Measurements from ENCODE around the gene AK9.
A peak's percentile ranks its signal among the peaks of the same experiment; 100 is the strongest.

Gene AK9

GRCh38 chr6:109488001-109488400 is 203.0 kb downstream of the AK9 start:
- Histone ChIP-seq H3K27me3 (ENCODE audit: control insufficient read depth, insufficient read depth, low read length) (peaks cover 13% of the 10 kb centered on the region), H3K27ac (ENCODE audit: low read length) (no peak overlapping the region), H3K36me3 (ENCODE audit: control insufficient read depth, low read depth, low read length) (no peaks in the 10 kb centered on the region), H3K4me1 (ENCODE audit: control insufficient read depth, low read depth, low read length) (peaks cover 27% of the 10 kb centered on the region), H3K9me3 (ENCODE audit: control insufficient read depth, low read depth, low read length) (no peaks in the 10 kb centered on the region), H3K4me3 (ENCODE audit: low read length) (no peak overlapping the region), H3K9ac (ENCODE audit: low read length) (no peak overlapping the region)

DNA sequence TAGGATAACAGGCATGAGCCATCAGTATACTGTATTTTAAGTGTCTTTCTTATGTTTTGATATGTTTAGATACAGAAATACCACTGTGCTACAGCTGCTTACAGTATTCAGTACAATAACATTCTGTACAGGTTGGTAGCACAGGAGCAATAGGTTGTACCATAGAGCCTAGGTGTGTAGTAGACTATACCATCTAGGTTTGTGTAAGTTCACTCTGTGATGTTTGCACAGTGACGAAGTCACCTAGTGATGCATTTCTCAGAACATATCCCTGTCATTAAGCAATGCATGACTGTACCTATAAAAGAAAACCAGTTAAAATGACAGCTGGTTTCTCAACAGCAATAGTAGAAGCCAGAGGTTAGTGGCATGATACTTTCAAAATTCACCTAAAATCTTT is 204.9 kb downstream of the AK9 start:
- peaks cover 13% of the 10 kb centered on the region for H3K27me3 ChIP-seq (ENCODE audit: control insufficient read depth, insufficient read depth, low read length)
- H3K9me3 ChIP-seq (ENCODE audit: control insufficient read depth, low read depth, low read length): no peaks in the 10 kb centered on the region
- peaks cover 21% of the 10 kb centered on the region for H3K4me1 ChIP-seq (ENCODE audit: control insufficient read depth, low read depth, low read length)
- H3K36me3 ChIP-seq (ENCODE audit: control insufficient read depth, low read depth, low read length): peaks cover 8% of the 10 kb centered on the region
- H3K27ac ChIP-seq (ENCODE audit: low read length): no peak overlapping the region
- H3K4me3 ChIP-seq (ENCODE audit: low read length): no peak overlapping the region
- H3K9ac ChIP-seq (ENCODE audit: low read length): no peak overlapping the region

DNA sequence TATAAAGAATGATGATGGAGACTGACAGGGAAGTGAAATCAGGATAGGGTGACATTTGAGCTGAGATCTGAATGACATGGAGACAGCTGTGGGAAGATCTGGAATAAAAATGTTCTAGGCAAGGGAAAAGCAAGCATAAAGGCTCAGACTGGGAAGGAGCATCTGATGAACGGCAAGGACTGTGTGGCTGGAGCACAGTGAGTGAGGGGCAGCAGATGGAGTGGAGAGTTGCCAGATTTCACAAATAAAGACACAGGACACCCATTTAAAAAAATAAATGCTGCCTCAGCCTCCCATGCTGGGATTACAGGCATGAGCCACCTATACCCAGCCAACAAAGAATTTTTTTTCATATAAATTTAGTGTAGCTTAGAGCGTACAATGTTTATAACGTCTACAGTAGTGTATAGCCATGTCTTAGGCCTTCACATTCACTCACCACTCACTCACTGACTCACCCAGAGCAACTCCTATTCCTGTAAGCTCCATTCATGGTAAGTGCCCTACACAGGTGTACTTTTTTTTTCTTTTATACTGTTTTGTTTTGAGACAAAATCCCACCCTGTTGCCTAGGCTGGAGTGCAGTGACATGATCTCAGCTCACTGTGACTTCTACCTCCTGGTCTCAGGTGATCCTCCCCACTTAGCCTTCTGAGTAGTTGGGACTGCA is 205.6 kb downstream of the AK9 start:
- H3K4me3 ChIP-seq (ENCODE audit: low read length): no peak overlapping the region
- peaks cover 13% of the 10 kb centered on the region for H3K27me3 ChIP-seq (ENCODE audit: control insufficient read depth, insufficient read depth, low read length)
- no peak overlapping the region for H3K27ac ChIP-seq (ENCODE audit: low read length)
- H3K9ac ChIP-seq (ENCODE audit: low read length): no peak overlapping the region
- H3K9me3 ChIP-seq (ENCODE audit: control insufficient read depth, low read depth, low read length): no peaks in the 10 kb centered on the region
- peaks cover 21% of the 10 kb centered on the region for H3K4me1 ChIP-seq (ENCODE audit: control insufficient read depth, low read depth, low read length)
- H3K36me3 ChIP-seq (ENCODE audit: control insufficient read depth, low read depth, low read length): peaks cover 14% of the 10 kb centered on the region

DNA sequence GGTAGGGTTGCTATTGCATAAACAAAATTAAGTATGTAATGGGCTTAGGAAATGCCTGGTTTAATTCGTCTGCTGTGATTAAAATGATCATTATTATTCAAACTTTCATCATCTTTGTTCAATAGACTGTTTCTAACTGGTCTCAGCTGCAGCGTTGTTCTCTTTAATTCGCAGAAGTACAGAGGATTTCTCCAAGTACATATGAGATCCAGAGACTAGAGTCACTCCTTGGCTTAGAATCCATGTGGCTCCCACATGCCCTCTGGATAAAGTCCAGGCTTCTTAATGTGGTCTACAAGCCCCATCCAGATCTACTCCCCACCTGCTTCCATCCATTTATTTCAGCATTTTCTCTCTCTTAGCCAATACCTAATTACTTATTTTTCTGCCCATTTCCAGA is 206.9 kb downstream of the AK9 start:
- Histone ChIP-seq H3K4me1 (ENCODE audit: control insufficient read depth, low read depth, low read length) (peaks cover 24% of the 10 kb centered on the region), H3K9ac (ENCODE audit: low read length) (no peak overlapping the region), H3K9me3 (ENCODE audit: control insufficient read depth, low read depth, low read length) (no peaks in the 10 kb centered on the region), H3K36me3 (ENCODE audit: control insufficient read depth, low read depth, low read length) (peaks cover 21% of the 10 kb centered on the region), H3K27me3 (ENCODE audit: control insufficient read depth, insufficient read depth, low read length) (peaks cover 13% of the 10 kb centered on the region), H3K27ac (ENCODE audit: low read length) (no peak overlapping the region), H3K4me3 (ENCODE audit: low read length) (peak overlapping the region; percentile 58)

DNA sequence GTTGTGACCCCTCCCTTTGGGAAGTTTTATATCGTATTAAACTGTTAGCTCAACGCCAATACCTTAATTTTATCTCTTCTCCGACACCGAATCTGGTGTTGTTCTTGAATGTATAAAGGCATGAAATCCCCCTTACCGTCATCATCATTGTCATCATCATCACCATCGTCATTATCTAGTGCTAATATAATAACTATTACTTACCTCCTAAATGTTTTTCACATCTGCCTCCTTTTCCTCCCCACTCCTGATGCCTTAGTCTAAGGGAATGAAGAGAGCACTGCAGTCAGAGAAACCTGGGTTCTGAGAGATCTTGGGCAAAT is 207.3 kb downstream of the AK9 start:
- H3K9ac ChIP-seq (ENCODE audit: low read length): no peak overlapping the region
- H3K36me3 ChIP-seq (ENCODE audit: control insufficient read depth, low read depth, low read length): peaks cover 22% of the 10 kb centered on the region
- peaks cover 13% of the 10 kb centered on the region for H3K27me3 ChIP-seq (ENCODE audit: control insufficient read depth, insufficient read depth, low read length)
- no peaks in the 10 kb centered on the region for H3K9me3 ChIP-seq (ENCODE audit: control insufficient read depth, low read depth, low read length)
- H3K4me3 ChIP-seq (ENCODE audit: low read length): peak overlapping the region; percentile 58
- H3K4me1 ChIP-seq (ENCODE audit: control insufficient read depth, low read depth, low read length): peaks cover 28% of the 10 kb centered on the region
- no peak overlapping the region for H3K27ac ChIP-seq (ENCODE audit: low read length)

DNA sequence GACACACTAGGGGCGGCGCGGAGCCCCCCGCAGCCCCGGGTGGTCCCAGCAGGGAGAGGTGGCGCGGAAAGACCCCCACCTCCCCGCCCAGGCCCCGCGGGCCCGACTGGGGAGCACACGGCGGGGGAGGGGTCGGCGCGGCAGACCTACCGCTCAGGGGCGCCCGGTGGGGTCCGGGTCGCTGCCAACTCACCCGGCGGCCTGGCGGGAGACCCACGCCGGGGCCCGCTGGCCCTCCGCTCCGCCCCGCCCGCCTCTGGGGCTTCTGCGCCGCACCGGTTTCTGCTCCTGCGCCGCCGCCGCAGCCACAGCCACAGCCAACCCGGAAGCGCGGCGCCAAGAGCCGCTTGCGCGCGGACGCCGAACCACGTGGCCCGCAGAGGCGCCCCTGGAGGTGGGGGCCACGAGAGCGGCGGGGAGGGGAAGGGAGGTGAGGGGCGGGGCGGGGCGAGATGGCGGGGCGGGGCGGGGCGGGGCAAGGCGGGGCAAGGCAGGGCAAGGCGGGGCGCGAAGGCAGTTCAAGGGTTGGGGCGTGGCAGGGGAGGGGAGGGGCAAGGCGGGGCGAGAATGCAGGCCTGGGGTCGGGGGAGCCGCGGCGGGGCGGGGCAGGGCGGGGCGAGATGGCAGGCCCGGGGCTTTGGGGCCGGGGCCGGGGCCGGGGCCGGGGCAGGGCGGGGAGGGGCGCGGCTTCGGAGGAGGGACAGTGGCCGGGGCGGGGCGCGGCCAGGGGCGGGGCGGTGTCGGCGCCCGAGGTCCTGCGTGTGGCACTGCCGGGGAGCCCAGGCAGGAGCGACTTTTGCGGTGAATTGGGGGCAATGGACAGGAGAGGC is 207.9 kb downstream of the AK9 start, which contains the start of gene ZBTB24:
ZBTB24 (minus strand) TSS at position 315 of the 830 bp plus-strand sequence. CDS start 1,193 bp downstream, outside the sequence.
- Histone ChIP-seq H3K36me3 (ENCODE audit: control insufficient read depth, low read depth, low read length) (peaks cover 22% of the 10 kb centered on the region), H3K27ac (ENCODE audit: low read length) (no peak within 1 kb of the TSS), H3K27me3 (ENCODE audit: control insufficient read depth, insufficient read depth, low read length) (peaks cover 13% of the 10 kb centered on the region), H3K9ac (ENCODE audit: low read length) (peak within 1 kb of the TSS; percentile 81), H3K4me1 (ENCODE audit: control insufficient read depth, low read depth, low read length) (peaks cover 31% of the 10 kb centered on the region), H3K4me3 (ENCODE audit: low read length) (peak within 1 kb of the TSS; percentile 86), H3K9me3 (ENCODE audit: control insufficient read depth, low read depth, low read length) (no peaks in the 10 kb centered on the region)

DNA sequence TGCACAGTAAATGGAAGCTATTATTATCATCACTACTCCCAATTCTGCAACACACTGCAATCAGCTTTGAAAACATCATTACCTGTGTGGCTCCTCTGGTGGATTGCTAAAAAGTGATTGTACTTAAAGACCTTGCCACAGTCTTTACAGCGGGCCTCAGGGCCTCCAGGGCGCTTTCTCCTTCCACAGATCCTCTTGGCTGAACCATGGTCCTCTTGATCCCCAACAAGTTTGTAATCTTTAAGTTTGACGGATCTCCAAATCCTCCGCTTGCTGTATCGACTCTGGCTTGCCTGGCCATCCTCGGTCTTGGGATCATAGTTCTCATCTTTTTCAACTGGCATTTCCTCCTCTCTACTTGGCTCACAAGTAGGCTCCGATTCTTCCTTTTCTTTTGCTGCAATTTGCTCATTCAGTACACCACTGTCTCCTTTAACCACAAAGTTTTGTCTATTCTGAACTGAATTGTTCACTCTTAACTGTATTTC is 210.0 kb downstream of the AK9 start:
- no peaks in the 10 kb centered on the region for H3K9me3 ChIP-seq (ENCODE audit: control insufficient read depth, low read depth, low read length)
- peaks cover 13% of the 10 kb centered on the region for H3K27me3 ChIP-seq (ENCODE audit: control insufficient read depth, insufficient read depth, low read length)
- H3K36me3 ChIP-seq (ENCODE audit: control insufficient read depth, low read depth, low read length): peaks cover 29% of the 10 kb centered on the region
- H3K9ac ChIP-seq (ENCODE audit: low read length): no peak overlapping the region
- H3K27ac ChIP-seq (ENCODE audit: low read length): no peak overlapping the region
- H3K4me3 ChIP-seq (ENCODE audit: low read length): peak overlapping the region; percentile 19
- peaks cover 31% of the 10 kb centered on the region for H3K4me1 ChIP-seq (ENCODE audit: control insufficient read depth, low read depth, low read length)

DNA sequence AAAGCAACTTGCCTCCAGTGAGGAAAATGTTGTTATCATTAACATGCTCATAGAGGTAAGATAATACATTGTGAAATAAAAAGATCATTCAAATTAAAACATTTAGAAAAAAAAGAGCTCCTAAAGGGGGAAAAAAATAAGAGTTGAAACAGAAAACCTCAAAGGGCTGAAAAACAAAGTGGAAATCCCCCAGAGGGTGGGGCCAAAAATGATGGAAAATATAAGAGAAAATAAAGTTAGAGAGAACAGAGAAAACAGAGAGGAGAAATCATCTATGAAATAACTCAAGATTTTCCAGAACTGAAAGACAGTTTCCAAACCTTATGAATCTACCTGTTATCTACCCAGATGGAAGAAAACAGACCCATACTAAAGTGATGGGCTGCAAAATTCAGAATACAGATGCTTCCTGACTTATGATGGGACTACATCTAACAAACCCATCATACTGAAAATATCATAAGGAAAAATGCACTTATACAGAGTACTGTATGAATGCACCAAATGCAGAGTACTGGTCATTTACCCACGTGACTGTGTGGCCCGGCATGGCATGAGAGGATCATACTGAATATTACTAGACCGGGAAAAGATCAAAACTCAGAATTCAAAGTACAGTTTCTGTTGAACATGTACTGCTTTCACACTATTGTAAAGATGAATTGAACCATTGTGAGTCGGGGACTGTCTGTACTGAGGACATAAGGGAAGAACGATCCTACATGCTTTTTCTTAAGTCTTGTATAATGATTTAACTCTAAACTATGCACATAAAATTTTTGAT is 212.0 kb downstream of the AK9 start:
- Histone ChIP-seq H3K27ac (ENCODE audit: low read length) (no peak overlapping the region), H3K27me3 (ENCODE audit: control insufficient read depth, insufficient read depth, low read length) (peaks cover 4% of the 10 kb centered on the region), H3K4me3 (ENCODE audit: low read length) (peak overlapping the region; percentile 48), H3K9me3 (ENCODE audit: control insufficient read depth, low read depth, low read length) (no peaks in the 10 kb centered on the region), H3K36me3 (ENCODE audit: control insufficient read depth, low read depth, low read length) (peaks cover 48% of the 10 kb centered on the region), H3K4me1 (ENCODE audit: control insufficient read depth, low read depth, low read length) (peaks cover 23% of the 10 kb centered on the region), H3K9ac (ENCODE audit: low read length) (no peak overlapping the region)

DNA sequence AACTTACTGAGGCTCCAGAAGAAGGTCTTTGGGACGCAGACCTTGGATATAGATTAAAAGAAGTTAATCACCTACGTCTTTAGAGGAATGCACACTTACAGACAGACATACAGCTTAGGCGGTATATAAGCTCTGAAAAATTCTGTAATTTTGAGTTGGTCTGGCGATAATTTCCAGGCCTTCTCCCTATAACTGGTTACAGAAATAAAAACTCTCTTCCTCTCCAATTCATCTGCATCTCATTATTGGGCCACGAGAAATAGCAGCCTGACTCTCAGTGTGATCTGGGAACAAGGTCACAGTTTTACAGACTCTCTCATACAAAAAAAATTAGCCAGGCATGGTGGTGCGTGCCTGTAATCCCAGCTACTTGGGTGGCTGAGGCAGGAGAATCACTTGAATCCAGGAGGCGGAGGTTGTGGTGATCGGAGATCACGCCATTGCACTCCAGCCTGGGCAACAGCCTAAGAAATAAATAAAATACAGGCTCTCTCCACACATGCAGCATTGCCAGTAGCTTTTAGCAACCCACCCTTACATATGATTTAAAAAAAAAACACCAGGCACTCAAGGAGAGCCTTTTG is 212.7 kb downstream of the AK9 start:
- Histone ChIP-seq H3K27me3 (ENCODE audit: control insufficient read depth, insufficient read depth, low read length) (no peaks in the 10 kb centered on the region), H3K9me3 (ENCODE audit: control insufficient read depth, low read depth, low read length) (no peaks in the 10 kb centered on the region), H3K4me1 (ENCODE audit: control insufficient read depth, low read depth, low read length) (peaks cover 21% of the 10 kb centered on the region), H3K4me3 (ENCODE audit: low read length) (peak overlapping the region; percentile 48), H3K9ac (ENCODE audit: low read length) (no peak overlapping the region), H3K36me3 (ENCODE audit: control insufficient read depth, low read depth, low read length) (peaks cover 55% of the 10 kb centered on the region), H3K27ac (ENCODE audit: low read length) (no peak overlapping the region)

GRCh38 chr6:109477725-109478124 is 213.3 kb downstream of the AK9 start:
- Histone ChIP-seq H3K4me3 (ENCODE audit: low read length) (peak overlapping the region; percentile 16), H3K36me3 (ENCODE audit: control insufficient read depth, low read depth, low read length) (peaks cover 61% of the 10 kb centered on the region), H3K27me3 (ENCODE audit: control insufficient read depth, insufficient read depth, low read length) (no peaks in the 10 kb centered on the region), H3K27ac (ENCODE audit: low read length) (no peak overlapping the region), H3K4me1 (ENCODE audit: control insufficient read depth, low read depth, low read length) (peaks cover 21% of the 10 kb centered on the region), H3K9me3 (ENCODE audit: control insufficient read depth, low read depth, low read length) (no peaks in the 10 kb centered on the region), H3K9ac (ENCODE audit: low read length) (no peak overlapping the region)

- Histone ChIP-seq H3K27ac (ENCODE audit: low read length) (no peak overlapping the region), H3K9me3 (ENCODE audit: control insufficient read depth, low read depth, low read length) (no peaks in the 10 kb centered on the region), H3K9ac (ENCODE audit: low read length) (no peak overlapping the region), H3K36me3 (ENCODE audit: control insufficient read depth, low read depth, low read length) (peaks cover 66% of the 10 kb centered on the region), H3K4me1 (ENCODE audit: control insufficient read depth, low read depth, low read length) (peaks cover 21% of the 10 kb centered on the region), H3K27me3 (ENCODE audit: control insufficient read depth, insufficient read depth, low read length) (no peaks in the 10 kb centered on the region), H3K4me3 (ENCODE audit: low read length) (peak overlapping the region; percentile 16)
Measured at GRCh38 chr6:109477184-109477583, 213.8 kb downstream of the AK9 start.
